ENCODE results near the gene CBLB.

The CBLB gene

GRCh38 chr3:105674437-105675065, 194.3 kb downstream of the CBLB start:
- Histone ChIP-seq H3K9me3 (no peaks in the 10 kb centered on the region), H3K36me3 (replicated peaks) (no peaks in the 10 kb centered on the region), H3K27me3 (ENCODE audit: low read depth) (no peaks in the 10 kb centered on the region), H3K4me1 (peaks cover 2% of the 10 kb centered on the region; the same call in 1 of the 2 replicates), H3K4me3 (no peak overlapping the region)
- in situ Hi-C loops (cut with MboI; ENCODE audit: low sequenced_read_pairs) = no loop called here
- no peak for DNase-seq (ENCODE audit: low spot score in 2 of 2)

- H3K4me1 ChIP-seq = peaks cover 5% of the 10 kb centered on the region
- H3K9me3 ChIP-seq = no peaks in the 10 kb centered on the region
- in situ Hi-C loops (cut with MboI; ENCODE audit: low sequenced_read_pairs) = no loop called here
- DNase-seq (ENCODE audit: low spot score in 2 of 2) = no peak
- no peak overlapping the region for H3K4me3 ChIP-seq
- no peaks in the 10 kb centered on the region for H3K27me3 ChIP-seq (ENCODE audit: low read depth)
- H3K36me3 ChIP-seq (replicated peaks) = no peaks in the 10 kb centered on the region
These were observed 195.8 kb downstream of the CBLB start for GRCh38 chr3:105672996-105673395.

- DNase-seq (ENCODE audit: low spot score in 2 of 2) = no peak
- H3K4me3 ChIP-seq = no peak overlapping the region
- no peaks in the 10 kb centered on the region for H3K36me3 ChIP-seq (replicated peaks)
- no peaks in the 10 kb centered on the region for H3K9me3 ChIP-seq
- no peaks in the 10 kb centered on the region for H3K4me1 ChIP-seq
- no peaks in the 10 kb centered on the region for H3K27me3 ChIP-seq (ENCODE audit: low read depth)
- in situ Hi-C loops (cut with MboI; ENCODE audit: low sequenced_read_pairs) = no loop called here
These were observed 206.5 kb downstream of the CBLB start for GRCh38 chr3:105662306-105662705.

DNA sequence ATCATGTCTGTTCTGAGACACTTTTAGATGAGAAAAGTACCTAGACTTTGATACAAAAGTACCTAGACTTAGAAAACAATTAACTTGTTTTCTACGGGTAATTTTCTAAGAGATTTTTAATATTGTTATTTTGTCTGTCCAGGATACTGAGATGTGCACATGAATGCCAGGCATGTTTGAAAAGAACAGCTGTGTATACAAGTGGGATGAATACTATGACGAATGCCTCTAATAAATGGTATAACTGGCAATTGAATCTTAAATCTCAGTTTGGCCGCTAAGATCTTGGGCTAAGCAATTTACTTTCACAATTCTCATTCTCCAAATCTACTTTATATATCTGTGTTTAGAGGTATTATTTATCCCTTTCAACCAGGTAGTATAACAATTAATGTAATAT, 207.4 kb downstream of the CBLB start:
- Histone ChIP-seq H3K36me3 (replicated peaks) (no peaks in the 10 kb centered on the region), H3K4me3 (no peak overlapping the region), H3K4me1 (no peaks in the 10 kb centered on the region), H3K9me3 (no peaks in the 10 kb centered on the region), H3K27me3 (ENCODE audit: low read depth) (no peaks in the 10 kb centered on the region)
- DNase-seq (ENCODE audit: low spot score in 2 of 2) = no peak
- in situ Hi-C loops (cut with MboI; ENCODE audit: low sequenced_read_pairs) = no loop called here

DNA sequence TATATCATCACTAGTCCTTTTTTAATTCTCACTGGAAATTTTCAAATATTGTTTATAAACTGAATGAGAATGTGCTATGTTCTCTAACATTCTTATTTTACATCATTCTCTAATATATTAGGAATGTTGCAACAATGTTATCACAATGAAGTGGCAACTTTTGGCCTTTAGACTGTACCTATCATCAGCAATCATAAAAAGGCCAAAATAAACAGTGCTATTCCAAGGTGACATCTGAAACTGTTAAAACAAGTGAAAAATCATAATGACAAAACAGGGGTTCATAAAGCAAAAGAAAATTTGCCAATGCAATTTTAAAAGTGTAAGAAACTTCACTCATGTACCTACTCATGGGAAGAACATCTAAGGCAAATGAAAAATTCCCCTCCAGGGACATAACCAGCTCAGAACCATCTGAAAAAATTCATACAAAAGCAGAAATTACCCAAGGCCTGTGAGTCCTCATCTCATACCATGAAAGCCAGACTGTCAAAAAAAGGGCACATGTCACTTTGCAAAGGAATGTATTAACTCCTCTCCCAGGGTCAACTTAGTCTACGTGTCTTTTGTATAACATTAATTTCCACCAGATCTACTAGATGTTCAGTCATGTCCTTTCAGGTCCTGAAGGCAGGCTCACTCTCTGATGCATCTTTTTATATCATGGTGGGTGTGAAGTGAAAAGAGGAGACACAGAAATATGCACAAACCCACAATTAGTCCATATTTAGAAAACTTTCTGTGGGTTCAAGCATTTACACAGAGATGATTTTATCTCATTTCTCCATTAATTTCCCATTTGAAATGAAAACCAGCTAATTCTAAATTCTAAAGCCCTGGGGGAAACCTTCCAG, 211.9 kb downstream of the CBLB start:
- DNase-seq (ENCODE audit: low spot score in 2 of 2) = no peak
- H3K36me3 ChIP-seq (replicated peaks) = no peaks in the 10 kb centered on the region
- H3K9me3 ChIP-seq = no peaks in the 10 kb centered on the region
- H3K4me1 ChIP-seq = 0 out of 2 replicates have a peak, but pooled peaks cover 3% of the 10 kb centered on the region
- no peaks in the 10 kb centered on the region for H3K27me3 ChIP-seq (ENCODE audit: low read depth)
- in situ Hi-C loops (cut with MboI; ENCODE audit: low sequenced_read_pairs) = no loop called here
- no peak overlapping the region for H3K4me3 ChIP-seq

DNA sequence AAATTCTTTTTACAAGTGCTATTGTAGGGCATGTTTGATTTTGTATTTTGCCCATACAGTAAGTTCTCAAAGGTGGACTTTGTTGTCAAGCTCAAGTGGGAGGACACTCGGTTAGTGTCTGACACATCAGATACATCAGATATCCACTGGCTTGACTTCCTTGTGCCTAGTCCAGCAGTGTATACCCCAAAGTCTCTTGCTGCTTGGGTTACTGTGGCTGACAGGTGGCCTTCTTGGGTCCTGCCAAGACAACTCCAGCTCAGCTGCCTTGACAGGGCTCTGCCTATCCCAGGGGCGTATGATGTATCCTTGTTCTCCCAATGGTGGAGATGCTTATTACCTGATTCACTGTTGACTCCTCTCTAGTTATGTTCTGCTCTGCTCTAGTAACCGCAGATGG, 214.9 kb downstream of the CBLB start:
- H3K36me3 ChIP-seq (replicated peaks) = no peaks in the 10 kb centered on the region
- H3K27me3 ChIP-seq (ENCODE audit: low read depth) = no peaks in the 10 kb centered on the region
- no peak overlapping the region for H3K4me3 ChIP-seq
- 0 out of 2 replicates have a peak, but pooled peaks cover 3% of the 10 kb centered on the region for H3K4me1 ChIP-seq
- H3K9me3 ChIP-seq = no peaks in the 10 kb centered on the region
- DNase-seq (ENCODE audit: low spot score in 2 of 2) = no peak
- in situ Hi-C loops (cut with MboI; ENCODE audit: low sequenced_read_pairs) = no loop called here

- Histone ChIP-seq H3K27me3 (ENCODE audit: low read depth) (no peaks in the 10 kb centered on the region), H3K4me1 (0 out of 2 replicates have a peak, but pooled peaks cover 3% of the 10 kb centered on the region), H3K9me3 (no peaks in the 10 kb centered on the region), H3K4me3 (no peak overlapping the region), H3K36me3 (replicated peaks) (no peaks in the 10 kb centered on the region)
- no peak for DNase-seq (ENCODE audit: low spot score in 2 of 2)
- in situ Hi-C loops (cut with MboI; ENCODE audit: low sequenced_read_pairs) = no loop called here
These were observed 215.6 kb downstream of the CBLB start for GRCh38 chr3:105653166-105653565.

DNA sequence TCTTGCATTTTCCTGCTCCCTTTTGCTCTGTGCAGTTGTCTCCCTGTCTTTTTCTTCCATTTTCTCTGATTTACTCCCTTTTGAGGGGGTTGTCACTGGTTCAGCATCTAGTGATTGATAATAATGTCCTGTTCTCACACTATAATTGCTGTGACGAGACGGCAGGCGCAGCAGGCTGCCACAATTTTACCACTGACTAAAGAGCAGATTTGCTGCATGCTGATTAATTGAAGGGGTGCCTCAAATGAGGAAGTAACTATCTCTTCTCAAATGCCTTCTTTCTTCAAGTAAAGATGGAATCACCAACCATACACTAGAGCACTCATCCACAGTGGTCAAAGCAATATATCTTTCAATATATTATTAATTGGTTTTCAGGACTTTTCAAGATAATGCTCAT, 219.3 kb downstream of the CBLB start:
- Histone ChIP-seq H3K4me1 (0 out of 2 replicates have a peak, but pooled peaks cover 2% of the 10 kb centered on the region), H3K36me3 (replicated peaks) (no peaks in the 10 kb centered on the region), H3K4me3 (no peak overlapping the region), H3K27me3 (ENCODE audit: low read depth) (no peaks in the 10 kb centered on the region), H3K9me3 (no peaks in the 10 kb centered on the region)
- no peak for DNase-seq (ENCODE audit: low spot score in 2 of 2)
- in situ Hi-C loops (cut with MboI; ENCODE audit: low sequenced_read_pairs) = no loop called here

GRCh38 chr3:105647047-105647446, 221.8 kb downstream of the CBLB start:
- no peak for DNase-seq (ENCODE audit: low spot score in 2 of 2)
- Histone ChIP-seq H3K4me1 (no peaks in the 10 kb centered on the region), H3K9me3 (no peaks in the 10 kb centered on the region), H3K36me3 (replicated peaks) (no peaks in the 10 kb centered on the region), H3K27me3 (ENCODE audit: low read depth) (no peaks in the 10 kb centered on the region), H3K4me3 (no peak overlapping the region)
- in situ Hi-C loops (cut with MboI; ENCODE audit: low sequenced_read_pairs) = no loop called here

- Histone ChIP-seq H3K36me3 (replicated peaks) (no peaks in the 10 kb centered on the region), H3K4me3 (no peak overlapping the region), H3K4me1 (no peaks in the 10 kb centered on the region), H3K9me3 (no peaks in the 10 kb centered on the region), H3K27me3 (ENCODE audit: low read depth) (no peaks in the 10 kb centered on the region)
- in situ Hi-C loops (cut with MboI; ENCODE audit: low sequenced_read_pairs) = no loop called here
- no peak for DNase-seq (ENCODE audit: low spot score in 2 of 2)
These were observed 229.7 kb downstream of the CBLB start for GRCh38 chr3:105639131-105639530.

- no peaks in the 10 kb centered on the region for H3K9me3 ChIP-seq
- no peak overlapping the region for H3K4me3 ChIP-seq
- no peak for DNase-seq (ENCODE audit: low spot score in 2 of 2)
- H3K36me3 ChIP-seq (replicated peaks) = no peaks in the 10 kb centered on the region
- H3K4me1 ChIP-seq = no peaks in the 10 kb centered on the region
- no peaks in the 10 kb centered on the region for H3K27me3 ChIP-seq (ENCODE audit: low read depth)
- in situ Hi-C loops (cut with MboI; ENCODE audit: low sequenced_read_pairs) = no loop called here
These were observed 234.1 kb downstream of the CBLB start for GRCh38 chr3:105634708-105635107.

DNA sequence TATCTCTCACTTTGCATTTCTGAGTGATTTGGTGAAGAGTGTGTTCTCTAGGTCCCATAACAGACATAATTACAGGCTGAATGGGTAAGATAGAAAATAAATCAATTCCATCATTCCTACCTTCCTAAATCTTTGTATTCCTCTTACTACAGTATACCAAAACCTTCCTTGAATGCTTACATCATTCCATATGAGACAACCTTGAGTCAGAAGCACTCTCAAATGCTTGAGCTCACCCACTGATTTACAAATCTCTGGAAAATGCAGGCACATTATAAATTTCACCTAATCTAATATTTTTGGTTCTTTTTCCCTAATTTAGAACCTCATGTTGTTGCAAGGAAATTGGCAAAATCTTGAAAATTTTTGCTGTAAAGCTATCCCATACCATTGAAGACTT, 239.1 kb downstream of the CBLB start:
- H3K9me3 ChIP-seq = no peaks in the 10 kb centered on the region
- H3K36me3 ChIP-seq (replicated peaks) = no peaks in the 10 kb centered on the region
- no peaks in the 10 kb centered on the region for H3K4me1 ChIP-seq
- H3K4me3 ChIP-seq = no peak overlapping the region
- DNase-seq (ENCODE audit: low spot score in 2 of 2) = no peak
- in situ Hi-C loops (cut with MboI; ENCODE audit: low sequenced_read_pairs) = no loop called here
- no peaks in the 10 kb centered on the region for H3K27me3 ChIP-seq (ENCODE audit: low read depth)

- H3K36me3 ChIP-seq (replicated peaks) = no peaks in the 10 kb centered on the region
- H3K4me1 ChIP-seq = no peaks in the 10 kb centered on the region
- in situ Hi-C loops (cut with MboI; ENCODE audit: low sequenced_read_pairs) = no loop called here
- no peaks in the 10 kb centered on the region for H3K9me3 ChIP-seq
- H3K27me3 ChIP-seq (ENCODE audit: low read depth) = no peaks in the 10 kb centered on the region
- no peak for DNase-seq (ENCODE audit: low spot score in 2 of 2)
- no peak overlapping the region for H3K4me3 ChIP-seq
These were observed 242.1 kb downstream of the CBLB start for GRCh38 chr3:105626739-105627138.

DNA sequence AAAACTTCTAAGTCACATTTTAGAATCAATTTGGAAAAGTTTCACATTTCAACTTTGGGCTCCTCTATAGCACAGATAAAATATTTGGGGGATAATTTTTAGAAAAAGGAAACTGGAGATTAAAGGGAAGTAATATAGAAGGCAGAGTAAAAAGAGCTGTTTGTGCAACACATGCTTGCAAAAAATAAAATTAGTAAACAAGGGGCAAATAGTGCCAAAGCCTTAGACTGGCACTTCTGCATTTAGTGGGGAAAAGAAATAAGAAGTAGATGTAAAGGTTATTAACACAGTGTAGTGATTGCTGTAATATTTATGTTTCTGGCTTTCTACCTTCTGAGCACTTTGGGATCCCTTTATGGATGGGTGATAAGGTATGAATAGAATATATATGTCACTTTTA, 246.6 kb downstream of the CBLB start:
- Histone ChIP-seq H3K36me3 (replicated peaks) (no peaks in the 10 kb centered on the region), H3K27me3 (ENCODE audit: low read depth) (no peaks in the 10 kb centered on the region)
- in situ Hi-C loops (cut with MboI; ENCODE audit: low sequenced_read_pairs) = no loop called here

More for the DNA sequence above, 246.6 kb downstream of the CBLB start:
- Histone ChIP-seq H3K4me3 (no peak overlapping the region), H3K4me1 (no peaks in the 10 kb centered on the region), H3K9me3 (no peaks in the 10 kb centered on the region)
- DNase-seq (ENCODE audit: low spot score in 2 of 2) = no peak

Data from HAP-1 (cell line).